Measurements from ENCODE around the gene SPOCK2. TPM values are rescaled to one million over a fixed set of nuclear protein-coding genes. Genes with fewer than 3 reads are reported as not detected.

Gene SPOCK2
- total and polyA plus RNA-seq, 10 donors, result 12.6 to 64.3 (median 40.5) TPM

DNA sequence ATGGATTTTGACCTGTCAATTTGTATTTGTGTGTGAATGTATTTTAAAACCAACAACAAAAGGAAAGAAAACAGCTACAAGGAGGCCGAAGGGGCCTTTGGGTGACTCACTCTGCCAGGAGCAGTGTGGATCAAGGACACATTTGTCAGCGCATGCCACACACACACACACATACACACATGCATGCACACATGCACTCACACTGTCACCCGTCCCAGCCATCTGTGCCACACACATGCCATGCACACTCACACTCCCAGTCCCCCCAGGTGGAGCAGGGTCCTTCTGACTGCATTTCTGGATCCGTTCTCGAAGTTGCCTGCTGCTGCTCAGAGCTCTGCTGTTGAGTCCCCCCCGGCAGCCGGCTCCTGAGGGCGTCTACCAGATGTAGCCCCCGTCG is 26.0 kb downstream of the SPOCK2 start:
- H3K27ac ChIP-seq, result no peak overlapping the region
- DNase-seq, result peak; percentile 69
- TF ChIP-seq POLR2A (IDR thresholded peaks at IDR 0.05), result no peak
- TF ChIP-seq, protein P1, sequence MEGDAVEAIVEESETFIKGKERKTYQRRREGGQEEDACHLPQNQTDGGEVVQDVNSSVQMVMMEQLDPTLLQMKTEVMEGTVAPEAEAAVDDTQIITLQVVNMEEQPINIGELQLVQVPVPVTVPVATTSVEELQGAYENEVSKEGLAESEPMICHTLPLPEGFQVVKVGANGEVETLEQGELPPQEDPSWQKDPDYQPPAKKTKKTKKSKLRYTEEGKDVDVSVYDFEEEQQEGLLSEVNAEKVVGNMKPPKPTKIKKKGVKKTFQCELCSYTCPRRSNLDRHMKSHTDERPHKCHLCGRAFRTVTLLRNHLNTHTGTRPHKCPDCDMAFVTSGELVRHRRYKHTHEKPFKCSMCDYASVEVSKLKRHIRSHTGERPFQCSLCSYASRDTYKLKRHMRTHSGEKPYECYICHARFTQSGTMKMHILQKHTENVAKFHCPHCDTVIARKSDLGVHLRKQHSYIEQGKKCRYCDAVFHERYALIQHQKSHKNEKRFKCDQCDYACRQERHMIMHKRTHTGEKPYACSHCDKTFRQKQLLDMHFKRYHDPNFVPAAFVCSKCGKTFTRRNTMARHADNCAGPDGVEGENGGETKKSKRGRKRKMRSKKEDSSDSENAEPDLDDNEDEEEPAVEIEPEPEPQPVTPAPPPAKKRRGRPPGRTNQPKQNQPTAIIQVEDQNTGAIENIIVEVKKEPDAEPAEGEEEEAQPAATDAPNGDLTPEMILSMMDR (IDR thresholded peaks at IDR 0.05 in 8 of 11, conservative IDR thresholded peaks at IDR 0.05 in 3 of 11), result no peak
- no peak for TF ChIP-seq POLR2AphosphoS5 (IDR thresholded peaks at IDR 0.05)
- H3K4me3 ChIP-seq, result no peak overlapping the region
- 92 to 97% (median 95%) methylated on average over 10 of the region's 10 CpGs for WGBS, 5 donors
- peaks cover 0 to 35% (median 13%) of the 10 kb centered on the region in 6 donors for H3K4me1 ChIP-seq
- no peaks in the 10 kb centered on the region for H3K27me3 ChIP-seq (replicated peaks in 1 of 7)
- intact Hi-C loops (cut with DNase I; ENCODE audit: low total_unique reads), result no loop called here
- H3K36me3 ChIP-seq, result peaks cover 0 to 51% (median 18%) of the 10 kb centered on the region in 6 donors
- no peaks in the 10 kb centered on the region for H3K9me3 ChIP-seq

DNA sequence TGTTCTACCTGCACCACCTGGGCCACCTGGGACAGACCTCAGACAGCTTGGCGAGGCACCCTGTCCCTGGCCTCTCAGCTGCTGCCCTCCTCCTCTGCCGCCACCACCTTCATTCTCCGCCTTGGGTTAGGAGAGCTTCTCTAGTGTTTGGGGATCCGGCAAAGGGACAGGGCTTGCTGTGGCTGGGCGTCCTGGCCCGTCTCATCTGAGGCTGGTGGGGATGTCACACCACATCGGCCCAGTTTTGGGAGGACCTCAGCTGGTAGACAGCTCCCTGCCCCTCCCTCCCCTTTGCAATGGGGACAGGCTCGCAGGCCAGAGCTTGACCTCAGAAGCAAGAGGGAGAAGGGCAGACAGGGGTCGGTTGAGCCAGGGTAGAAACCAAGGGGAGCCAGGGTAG is 26.4 kb downstream of the SPOCK2 start:
- intact Hi-C loops (cut with DNase I; ENCODE audit: low total_unique reads), result no loop called here
- 85 to 94% (median 91%) methylated on average over 8 to 9 of the region's 9 CpGs for WGBS, 5 donors
- no peak overlapping the region for H3K27ac ChIP-seq

DNA sequence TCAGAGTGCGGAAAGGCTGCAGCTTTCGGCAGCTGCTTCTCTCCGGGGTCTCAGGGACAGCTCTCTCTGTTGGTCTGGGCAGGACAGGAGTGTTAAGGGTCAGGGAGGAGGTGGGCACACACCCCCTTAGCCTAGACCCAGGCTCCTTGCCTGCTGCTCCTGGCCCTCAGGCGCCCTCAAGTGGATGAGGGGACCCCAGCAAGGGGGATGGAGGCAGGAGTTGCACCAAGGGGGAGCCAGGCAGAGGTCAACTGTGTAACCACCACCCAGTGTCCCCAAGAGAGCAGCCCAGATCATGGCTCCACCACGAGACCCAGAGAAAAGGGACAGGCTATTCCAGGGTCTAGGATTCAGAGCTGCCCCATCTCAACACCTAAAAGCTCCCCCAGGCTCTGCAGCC is 26.9 kb downstream of the SPOCK2 start:
- TF ChIP-seq, protein P1 (IDR thresholded peaks at IDR 0.05 in 8 of 11, conservative IDR thresholded peaks at IDR 0.05 in 3 of 11), result no peak
- TF ChIP-seq POLR2AphosphoS5 (IDR thresholded peaks at IDR 0.05) (no peak), POLR2A (IDR thresholded peaks at IDR 0.05) (no peak)
- H3K36me3 ChIP-seq, result peaks cover 0 to 42% (median 15%) of the 10 kb centered on the region in 6 donors
- H3K4me3 ChIP-seq, result no peak overlapping the region
- intact Hi-C loops (cut with DNase I; ENCODE audit: low total_unique reads), result no loop called here
- no peak for DNase-seq
- H3K27me3 ChIP-seq (replicated peaks in 1 of 7), result no peaks in the 10 kb centered on the region
- no peaks in the 10 kb centered on the region for H3K9me3 ChIP-seq
- no peak overlapping the region for H3K27ac ChIP-seq
- H3K4me1 ChIP-seq, result peaks cover 0 to 26% (median 7%) of the 10 kb centered on the region in 6 donors
- WGBS, 5 donors, result 80 to 90% (median 86%) methylated on average over 5 of the region's 5 CpGs

More for the DNA sequence above, 26.4 kb downstream of the SPOCK2 start:
- peaks cover 0 to 47% (median 17%) of the 10 kb centered on the region in 6 donors for H3K36me3 ChIP-seq
- H3K4me1 ChIP-seq, result peaks cover 0 to 30% (median 9%) of the 10 kb centered on the region in 6 donors
- peak in 1 of 3 donors; percentile 24 for TF ChIP-seq POLR2AphosphoS5 (IDR thresholded peaks at IDR 0.05)
- no peak for TF ChIP-seq POLR2A (IDR thresholded peaks at IDR 0.05)
- H3K4me3 ChIP-seq, result no peak overlapping the region
- no peaks in the 10 kb centered on the region for H3K27me3 ChIP-seq (replicated peaks in 1 of 7)
- peak; percentile 70 for DNase-seq
- no peaks in the 10 kb centered on the region for H3K9me3 ChIP-seq

DNA sequence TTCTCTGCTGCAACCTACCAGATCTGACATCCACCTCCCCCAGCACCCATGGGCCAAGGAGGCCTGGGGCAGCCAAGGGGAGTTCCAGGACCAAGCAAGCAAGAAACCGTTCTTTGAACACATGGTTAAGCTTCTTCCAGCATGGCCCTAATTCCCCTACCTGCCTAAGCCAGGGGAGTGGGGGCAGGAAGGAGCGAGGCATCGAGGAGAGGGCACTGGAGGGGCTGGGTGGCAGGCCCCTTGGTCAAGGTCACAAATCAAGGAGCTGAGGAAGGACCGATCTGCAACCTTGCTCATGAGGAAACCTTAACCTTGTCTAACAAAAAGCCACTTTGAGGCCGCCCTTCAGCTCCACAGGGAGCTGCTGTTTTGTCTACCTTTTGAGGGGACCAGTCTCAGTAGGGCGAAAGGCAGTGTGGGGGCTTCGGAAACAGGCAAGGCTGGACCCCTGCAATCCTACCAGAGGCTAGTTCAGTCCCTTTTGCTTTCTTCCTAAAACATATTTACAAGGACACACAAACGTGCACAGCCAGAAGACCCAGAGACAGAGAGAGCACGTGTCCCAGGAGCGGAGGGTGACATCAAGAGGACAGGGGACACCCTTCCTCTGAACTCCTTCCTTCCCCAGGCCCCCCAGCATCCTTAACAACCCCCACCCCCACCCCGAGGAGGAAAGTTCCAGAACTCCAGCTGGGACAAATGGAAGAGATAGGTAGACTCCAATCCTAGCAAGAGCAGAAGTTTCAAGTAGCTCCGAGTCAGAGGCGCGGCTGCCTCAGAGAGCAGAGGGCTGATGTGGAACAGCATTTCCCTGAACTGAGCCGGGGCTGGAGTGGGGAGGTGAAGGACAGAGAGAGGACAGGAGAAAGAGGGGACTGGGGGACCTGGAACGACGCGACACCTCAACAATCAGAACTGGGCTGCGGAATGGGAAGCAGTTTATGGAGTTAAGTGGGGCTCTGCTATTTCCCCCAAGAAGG is 28.2 kb downstream of the SPOCK2 start:
- peaks cover 0 to 29% (median 5%) of the 10 kb centered on the region in 6 donors for H3K36me3 ChIP-seq
- H3K27ac ChIP-seq, result no peak overlapping the region
- TF ChIP-seq, protein P1 (IDR thresholded peaks at IDR 0.05 in 8 of 11, conservative IDR thresholded peaks at IDR 0.05 in 3 of 11), result no peak
- no peak overlapping the region for H3K4me3 ChIP-seq
- WGBS, 5 donors, result 82 to 91% (median 83%) methylated on average over 19 of the region's 19 CpGs
- intact Hi-C loops (cut with DNase I; ENCODE audit: low total_unique reads), result no loop called here
- H3K4me1 ChIP-seq, result peaks cover 0 to 22% (median 2%) of the 10 kb centered on the region in 6 donors
- H3K9me3 ChIP-seq, result no peaks in the 10 kb centered on the region
- no peak for DNase-seq
- no peaks in the 10 kb centered on the region for H3K27me3 ChIP-seq (replicated peaks in 1 of 7)

Measured in spleen (tissue), 11 donors.